PC-3 (cell line): ENCODE measurements around the gene HIVEP3. TPM values are rescaled to one million over a fixed set of nuclear protein-coding genes. Genes with fewer than 3 reads are reported as not detected.

Source experiments
- ATAC-seq: fragments of 200-7000 bp; cut with Tn5 transposase; 2 replicates; pipeline ENCODE4 v1.9.1; 2020; ENCODE audit warnings: mild to moderate bottlenecking, moderate library complexity
- BruUV-seq: library from RNA; stranded (reverse); fragments of 400-500 nt; replicated peaks from 2 replicates; lab custom pipeline; 2021; lab: Mats Ljungman, UMichigan
- CTCF ChIA-PET: fragments of 300-600 bp; sonication (Branson Sonifier 250); formaldehyde crosslinking; loops from one replicate; lab custom pipeline; 2022; ENCODE audit warnings: antibody characterized with exemption; lab: Charles Lee
- POLR2A ChIA-PET: fragments of 300-600 bp; sonication (Branson Sonifier 250); formaldehyde crosslinking; loops from one replicate; lab custom pipeline; 2022; ENCODE audit warnings: antibody characterized with exemption; ENCODE audit not compliant: unreplicated experiment; lab: Charles Lee
- DNase-seq: peaks from one replicate; pipeline ENCODE4 v3.0.0-alpha.2; 2015
- H2AFZ ChIP-seq: fragments of 300-600 bp; sonication (generic); 2 replicates; pipeline ENCODE4 v1.6.0; 2016; ENCODE audit warnings: antibody characterized with exemption, low read length
- H3F3A ChIP-seq: fragments of 300-600 bp; sonication (generic); one replicate; pipeline ENCODE4 v1.6.0; 2017; ENCODE audit warnings: antibody characterized with exemption, low read length, control low read depth, mild to moderate bottlenecking; ENCODE audit not compliant: unreplicated experiment
- H3K27ac ChIP-seq: fragments of 300-600 bp; sonication (generic); 2 replicates; pipeline ENCODE4 v1.5.1; 2016; ENCODE audit warnings: mild to moderate bottlenecking, low read length
- H3K27me3 ChIP-seq: fragments of 300-600 bp; sonication (generic); 2 replicates; pipeline ENCODE4 v1.6.1; 2016; ENCODE audit warnings: low read length, mixed read lengths
- H3K36me3 ChIP-seq: fragments of 300-600 bp; sonication (generic); 2 replicates; pipeline ENCODE4 v1.6.1; 2016; ENCODE audit warnings: low read depth, mixed run types, low read length, mixed read lengths
- H3K4me1 ChIP-seq: fragments of 300-600 bp; sonication (generic); 2 replicates; pipeline ENCODE4 v1.5.1; 2016; ENCODE audit warnings: low read length; ENCODE audit not compliant: insufficient read depth
- H3K4me2 ChIP-seq: fragments of 300-600 bp; sonication (generic); 2 replicates; pipeline ENCODE4 v1.6.0; 2016; ENCODE audit warnings: low read length
- H3K4me3 ChIP-seq: fragments of 300-600 bp; sonication (generic); 2 replicates; pipeline ENCODE4 v1.5.1; 2016; ENCODE audit warnings: mild to moderate bottlenecking, low read length, mixed read lengths
- H3K79me2 ChIP-seq: fragments of 300-600 bp; sonication (generic); 2 replicates; pipeline ENCODE4 v1.6.1; 2017; ENCODE audit warnings: low read length, mixed read lengths
- H3K9ac ChIP-seq: fragments of 300-600 bp; sonication (generic); 2 replicates; pipeline ENCODE4 v1.6.0; 2016; ENCODE audit warnings: mild to moderate bottlenecking, low read length
- H3K9me2 ChIP-seq: fragments of 300-600 bp; sonication (generic); replicated peaks from 2 replicates; pipeline ENCODE4 v1.6.1; 2016; ENCODE audit warnings: mixed run types, low read length, mixed read lengths
- H3K9me3 ChIP-seq: fragments of 300-600 bp; sonication (generic); 2 replicates; pipeline ENCODE4 v1.6.1; 2016; ENCODE audit warnings: low read length, mixed read lengths
- H4K20me1 ChIP-seq: fragments of 300-600 bp; sonication (generic); 2 replicates; pipeline ENCODE4 v1.6.1; 2016; ENCODE audit warnings: low read length, mixed read lengths
- EZH2 ChIP-seq: fragments of 300-600 bp; sonication (generic); IDR thresholded peaks from one replicate; pipeline ENCODE4 v1.6.1; 2017; ENCODE audit warnings: antibody characterized with exemption, mild to moderate bottlenecking, low read length; ENCODE audit not compliant: unreplicated experiment
- EZH2phosphoT487 ChIP-seq: fragments of 300-600 bp; sonication (generic); IDR thresholded peaks from 2 replicates; pipeline ENCODE4 v1.6.1; 2018; ENCODE audit warnings: mild to moderate bottlenecking, antibody characterized with exemption, low read length, borderline replicate concordance
- intact Hi-C: fragments of 100-400 bp; cut with micrococcal nuclease; formaldehyde crosslinking; loops from 2 replicates; pipeline ENCODE4 v1.9.0; 2023
- total RNA-seq: library from RNA; depleted of rRNA; stranded (reverse); fragments of >200 nt; gene quantifications from 2 replicates; pipeline ENCODE4 v1.2.3, GENCODE V29; 2014
- TF ChIP-seq, protein P1 (sequence below): fragments of 300-600 bp; sonication (generic); conservative IDR thresholded peaks from 2 replicates; pipeline ENCODE4 v1.5.1; 2017; ENCODE audit warnings: antibody characterized with exemption, low read depth, mild to moderate bottlenecking, low read length

The HIVEP3 gene
- total RNA-seq, 1 experiment from 2014 or later, result 9.8 TPM

- BruUV-seq, result no TSS peak
- ATAC-seq, result no peak
Observed at GRCh38 chr1:41698916-41699860, 219.5 kb downstream of the HIVEP3 start.

DNA sequence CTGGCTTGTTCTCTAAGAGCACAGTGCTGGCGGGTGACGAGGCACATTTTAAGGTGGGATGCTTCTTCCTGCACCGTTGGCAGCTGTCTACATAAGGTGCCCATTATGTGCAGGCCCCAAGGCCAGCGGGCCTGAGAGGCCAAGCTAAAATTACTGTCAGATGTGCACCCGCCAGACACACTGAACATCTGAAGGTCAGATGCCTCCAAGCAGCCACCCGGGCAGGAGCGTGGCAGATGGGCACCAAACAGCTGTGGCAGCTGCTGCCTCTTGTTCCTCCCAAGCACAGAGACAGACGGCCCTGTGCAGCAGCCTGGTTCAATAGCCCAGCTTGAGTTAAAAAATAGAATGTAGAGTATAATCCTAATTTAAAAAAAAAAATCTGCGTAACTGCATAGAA lies 222.3 kb downstream of the HIVEP3 start:
- H3K27ac ChIP-seq, result no peak overlapping the region
- no peaks in the 10 kb centered on the region for H3K9me3 ChIP-seq
- H3K4me3 ChIP-seq, result no peak overlapping the region
- H3K9ac ChIP-seq, result no peak overlapping the region
- no peaks in the 10 kb centered on the region for H3K27me3 ChIP-seq
- no peak for DNase-seq
- H3K4me2 ChIP-seq, result no peak overlapping the region
- no peak for ATAC-seq
- TF ChIP-seq EZH2phosphoT487 (no peak), EZH2 (no peak)
- TF ChIP-seq, protein P1, sequence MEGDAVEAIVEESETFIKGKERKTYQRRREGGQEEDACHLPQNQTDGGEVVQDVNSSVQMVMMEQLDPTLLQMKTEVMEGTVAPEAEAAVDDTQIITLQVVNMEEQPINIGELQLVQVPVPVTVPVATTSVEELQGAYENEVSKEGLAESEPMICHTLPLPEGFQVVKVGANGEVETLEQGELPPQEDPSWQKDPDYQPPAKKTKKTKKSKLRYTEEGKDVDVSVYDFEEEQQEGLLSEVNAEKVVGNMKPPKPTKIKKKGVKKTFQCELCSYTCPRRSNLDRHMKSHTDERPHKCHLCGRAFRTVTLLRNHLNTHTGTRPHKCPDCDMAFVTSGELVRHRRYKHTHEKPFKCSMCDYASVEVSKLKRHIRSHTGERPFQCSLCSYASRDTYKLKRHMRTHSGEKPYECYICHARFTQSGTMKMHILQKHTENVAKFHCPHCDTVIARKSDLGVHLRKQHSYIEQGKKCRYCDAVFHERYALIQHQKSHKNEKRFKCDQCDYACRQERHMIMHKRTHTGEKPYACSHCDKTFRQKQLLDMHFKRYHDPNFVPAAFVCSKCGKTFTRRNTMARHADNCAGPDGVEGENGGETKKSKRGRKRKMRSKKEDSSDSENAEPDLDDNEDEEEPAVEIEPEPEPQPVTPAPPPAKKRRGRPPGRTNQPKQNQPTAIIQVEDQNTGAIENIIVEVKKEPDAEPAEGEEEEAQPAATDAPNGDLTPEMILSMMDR, result no peak
- no peaks in the 10 kb centered on the region for H4K20me1 ChIP-seq
- H2AFZ ChIP-seq, result no peak overlapping the region
- H3K9me2 ChIP-seq, result no peaks in the 10 kb centered on the region
- H3K36me3 ChIP-seq, result no peaks in the 10 kb centered on the region
- no TSS peak for BruUV-seq
- POLR2A ChIA-PET, result no interaction called here
- H3F3A ChIP-seq, result no peaks in the 10 kb centered on the region
- intact Hi-C loops, result no loop called here
- CTCF ChIA-PET, result no interaction called here
- no peaks in the 10 kb centered on the region for H3K4me1 ChIP-seq
- H3K79me2 ChIP-seq, result no peaks in the 10 kb centered on the region

More at GRCh38 chr1:41698916-41699860, 219.5 kb downstream of the HIVEP3 start:
- TF ChIP-seq, protein P1, result no peak
- no peak for TF ChIP-seq EZH2
- TF ChIP-seq EZH2phosphoT487, result no peak
- Histone ChIP-seq H3K36me3 (no peaks in the 10 kb centered on the region), H2AFZ (no peak overlapping the region), H3K4me3 (no peak overlapping the region), H3K4me2 (no peak overlapping the region), H3K27ac (no peak overlapping the region), H3F3A (no peaks in the 10 kb centered on the region), H3K9me2 (no peaks in the 10 kb centered on the region), H3K9ac (no peak overlapping the region), H4K20me1 (no peaks in the 10 kb centered on the region), H3K4me1 (no peaks in the 10 kb centered on the region), H3K9me3 (no peaks in the 10 kb centered on the region), H3K27me3 (no peaks in the 10 kb centered on the region), H3K79me2 (no peaks in the 10 kb centered on the region)
- intact Hi-C loops, result no loop called here
- no peak for DNase-seq
- CTCF ChIA-PET, result no interaction called here
- POLR2A ChIA-PET, result interaction anchor here (0.7 kb wide), 1 partner anchor 28 kb away, joined by 11 read pairs; no protein-coding TSS in a partner anchor
